ENCODE data around the gene TTC38.
A peak's percentile ranks its signal among the peaks of the same experiment; 100 is the strongest.

TTC38 gene

GRCh38 chr22:46335201-46336118 lies 67.7 kb downstream of the TTC38 start, which contains the start of gene TRMU (continued):
- no peak for TF ChIP-seq ZBTB49 (tag by site-specific recombination; IDR thresholded peaks at IDR 0.05; ENCODE audit: low read depth)
- no peak for TF ChIP-seq ZNF645 (tag by site-specific recombination; IDR thresholded peaks at IDR 0.05)
- TF ChIP-seq RBAK (tag by site-specific recombination; IDR thresholded peaks at IDR 0.05), result no peak
- no peak for TF ChIP-seq ZNF202 (tag by site-specific recombination; IDR thresholded peaks at IDR 0.05; ENCODE audit: borderline replicate concordance)
- no peak for TF ChIP-seq ZNF404 (tag by site-specific recombination; IDR thresholded peaks at IDR 0.05)
- TF ChIP-seq ZSCAN16 (tag by site-specific recombination; IDR thresholded peaks at IDR 0.05), result peak; percentile 63; the same call in 1 of the 2 replicates
- no peak for TF ChIP-seq ZNF530 (tag by site-specific recombination; IDR thresholded peaks at IDR 0.05; ENCODE audit: low read depth)
- TF ChIP-seq ZNF16 (tag by site-specific recombination; IDR thresholded peaks at IDR 0.05; ENCODE audit: low read depth), result no peak
- no peak for TF ChIP-seq ZNF362 (tag by site-specific recombination; IDR thresholded peaks at IDR 0.05)
- TF ChIP-seq ZBTB8A (tag by site-specific recombination; IDR thresholded peaks at IDR 0.05), result peak; percentile 59
- no peak for TF ChIP-seq ZNF132 (tag by site-specific recombination; IDR thresholded peaks at IDR 0.05; ENCODE audit: borderline replicate concordance)
- 0 out of 2 replicates have a peak, but pooled peaks have one; percentile 12 for TF ChIP-seq ZBTB7A (tag by site-specific recombination; IDR thresholded peaks at IDR 0.05; ENCODE audit: low read depth)
- TF ChIP-seq ZNF704 (tag by site-specific recombination; IDR thresholded peaks at IDR 0.05), result no peak
- TF ChIP-seq SP7 (tag by site-specific recombination; IDR thresholded peaks at IDR 0.05), result peak; percentile 81
- 0 out of 2 replicates have a peak, but pooled peaks have one; percentile 17 for TF ChIP-seq ZNF837 (tag by site-specific recombination; IDR thresholded peaks at IDR 0.05)
- TF ChIP-seq ZNF391 (tag by site-specific recombination; IDR thresholded peaks at IDR 0.05; ENCODE audit: borderline replicate concordance, low read depth), result peak; percentile 78; the same call in 1 of the 2 replicates
- TF ChIP-seq ZBTB10 (tag by site-specific recombination; IDR thresholded peaks at IDR 0.05), result peak; percentile 75
- no peak for TF ChIP-seq ZNF214 (tag by site-specific recombination; IDR thresholded peaks at IDR 0.05; ENCODE audit: borderline replicate concordance)
- no peak for TF ChIP-seq ZNF175 (tag by site-specific recombination; IDR thresholded peaks at IDR 0.05)
- TF ChIP-seq ZNF146 (tag by site-specific recombination; IDR thresholded peaks at IDR 0.05), result 0 out of 2 replicates have a peak, but pooled peaks have one; percentile 38
- TF ChIP-seq ZNF155 (tag by site-specific recombination; IDR thresholded peaks at IDR 0.05), result no peak
- TF ChIP-seq ZFP37 (tag by site-specific recombination; IDR thresholded peaks at IDR 0.05), result peak; percentile 68; the same call in 1 of the 2 replicates
- TF ChIP-seq ZEB2 (tag by site-specific recombination; IDR thresholded peaks at IDR 0.05), result no peak; the same call in 1 of the 2 replicates
- no peak; the same call in 1 of the 2 replicates for TF ChIP-seq ELK4 (IDR thresholded peaks at IDR 0.05; ENCODE audit: borderline replicate concordance, low read depth, low read length)
- TF ChIP-seq GLIS1 (tag by site-specific recombination; IDR thresholded peaks at IDR 0.05), result peak; percentile 78
- TF ChIP-seq ZNF514 (tag by site-specific recombination; IDR thresholded peaks at IDR 0.05), result no peak
- TF ChIP-seq SALL2 (tag by site-specific recombination; IDR thresholded peaks at IDR 0.05; ENCODE audit: borderline replicate concordance), result no peak
